DOHH2 (cell line): ENCODE measurements around the gene NPTN.

ENCODE experiments used
- CTCF ChIP-seq: fragments of 200-600 bp; sonication (generic); IDR thresholded peaks from one replicate; pipeline ENCODE4 v1.5.1; 2014; ENCODE audit warnings: antibody characterized with exemption, mild to moderate bottlenecking, low read depth, low read length; ENCODE audit not compliant: poor library complexity, severe bottlenecking
- EZH2phosphoT487 ChIP-seq: fragments of 200-600 bp; sonication (generic); IDR thresholded peaks from 2 replicates; pipeline ENCODE4 v1.6.1; 2017; ENCODE audit warnings: borderline replicate concordance, mild to moderate bottlenecking, antibody characterized with exemption, low read length, moderate library complexity, mixed read lengths

DNA sequence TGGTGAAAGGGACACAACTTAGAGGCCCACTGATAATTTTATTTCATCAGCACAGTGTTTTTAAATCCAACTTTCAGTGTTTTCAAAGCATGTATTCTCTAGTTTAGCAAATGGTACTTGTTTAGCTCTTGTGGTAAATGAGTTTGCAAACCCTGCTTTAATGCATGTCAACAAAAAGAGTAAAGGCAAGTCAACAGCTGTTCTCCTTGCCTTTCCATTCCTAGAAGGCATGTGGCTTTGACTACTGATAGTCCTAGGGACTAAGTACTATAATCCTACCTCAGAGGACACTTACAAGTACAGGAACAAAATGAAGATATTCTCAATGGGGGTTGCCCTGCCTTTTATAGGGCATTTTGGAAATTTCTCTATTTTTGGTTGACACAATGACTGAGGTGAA lies 13.1 kb downstream of the NPTN start:
- TF ChIP-seq CTCF (no peak), EZH2phosphoT487 (no peak)
